ENCODE measurements around the gene ITK. TPM values are rescaled to one million over a fixed set of nuclear protein-coding genes. Genes with fewer than 3 reads are reported as not detected.

ITK gene
- polyA plus RNA-seq, 2 donors, result 0.58 to 0.84 TPM

- 83 to 87% methylated on average over 3 of the region's 3 CpGs for WGBS, 2 donors
These were observed 112.0 kb downstream of the ITK start for GRCh38 chr5:157292599-157292998.

GRCh38 chr5:157294407-157295091 is 113.9 kb downstream of the ITK start:
- H3K27ac ChIP-seq (ENCODE audit: low read depth in 2 of 2, low read length in 1 of 2), result no peak overlapping the region
- no peaks in the 10 kb centered on the region for H3K9me3 ChIP-seq (ENCODE audit: control insufficient read depth in 2 of 2, insufficient read depth in 1 of 2, low read depth in 1 of 2, low read length in 1 of 2)
- 83 to 86% methylated on average over 7 of the region's 7 CpGs for WGBS, 2 donors
- H3K36me3 ChIP-seq (ENCODE audit: control insufficient read depth in 2 of 2, insufficient read depth in 2 of 2, low read length in 1 of 2), result no peaks in the 10 kb centered on the region
- no peaks in the 10 kb centered on the region for H3K27me3 ChIP-seq (ENCODE audit: control insufficient read depth in 1 of 2, insufficient read depth in 2 of 2, low read length in 2 of 2)
- H3K4me1 ChIP-seq (ENCODE audit: control insufficient read depth in 2 of 2, insufficient read depth in 2 of 2, low read length in 1 of 2), result no peaks in the 10 kb centered on the region
- no peak overlapping the region for H3K4me3 ChIP-seq (ENCODE audit: low read depth in 1 of 2, low read length in 2 of 2)

More at GRCh38 chr5:157292599-157292998, 112.0 kb downstream of the ITK start:
- Histone ChIP-seq H3K27ac (ENCODE audit: low read depth in 2 of 2, low read length in 1 of 2) (no peak overlapping the region), H3K4me1 (ENCODE audit: control insufficient read depth in 2 of 2, insufficient read depth in 2 of 2, low read length in 1 of 2) (no peaks in the 10 kb centered on the region), H3K4me3 (ENCODE audit: low read depth in 1 of 2, low read length in 2 of 2) (no peak overlapping the region), H3K36me3 (ENCODE audit: control insufficient read depth in 2 of 2, insufficient read depth in 2 of 2, low read length in 1 of 2) (no peaks in the 10 kb centered on the region), H3K27me3 (ENCODE audit: control insufficient read depth in 1 of 2, insufficient read depth in 2 of 2, low read length in 2 of 2) (no peaks in the 10 kb centered on the region), H3K9me3 (ENCODE audit: control insufficient read depth in 2 of 2, insufficient read depth in 1 of 2, low read depth in 1 of 2, low read length in 1 of 2) (no peaks in the 10 kb centered on the region)

- Histone ChIP-seq H3K4me3 (ENCODE audit: low read depth in 1 of 2, low read length in 2 of 2) (no peak overlapping the region), H3K4me1 (ENCODE audit: control insufficient read depth in 2 of 2, insufficient read depth in 2 of 2, low read length in 1 of 2) (no peaks in the 10 kb centered on the region), H3K27ac (ENCODE audit: low read depth in 2 of 2, low read length in 1 of 2) (no peak overlapping the region), H3K36me3 (ENCODE audit: control insufficient read depth in 2 of 2, insufficient read depth in 2 of 2, low read length in 1 of 2) (no peaks in the 10 kb centered on the region), H3K27me3 (ENCODE audit: control insufficient read depth in 1 of 2, insufficient read depth in 2 of 2, low read length in 2 of 2) (no peaks in the 10 kb centered on the region), H3K9me3 (ENCODE audit: control insufficient read depth in 2 of 2, insufficient read depth in 1 of 2, low read depth in 1 of 2, low read length in 1 of 2) (no peaks in the 10 kb centered on the region)
- WGBS, 2 donors, result 56 to 66% methylated on average over 1 of the region's 1 CpG
These were observed 114.6 kb downstream of the ITK start for GRCh38 chr5:157295247-157295646.

GRCh38 chr5:157300564-157300963 is 119.9 kb downstream of the ITK start:
- no peaks in the 10 kb centered on the region for H3K9me3 ChIP-seq (ENCODE audit: control insufficient read depth in 2 of 2, insufficient read depth in 1 of 2, low read depth in 1 of 2, low read length in 1 of 2)
- no peak overlapping the region for H3K4me3 ChIP-seq (ENCODE audit: low read depth in 1 of 2, low read length in 2 of 2)
- no peak overlapping the region for H3K27ac ChIP-seq (ENCODE audit: low read depth in 2 of 2, low read length in 1 of 2)
- WGBS, 2 donors, result 89 to 93% methylated on average over 10 of the region's 10 CpGs
- no peaks in the 10 kb centered on the region for H3K4me1 ChIP-seq (ENCODE audit: control insufficient read depth in 2 of 2, insufficient read depth in 2 of 2, low read length in 1 of 2)
- H3K27me3 ChIP-seq (ENCODE audit: control insufficient read depth in 1 of 2, insufficient read depth in 2 of 2, low read length in 2 of 2), result no peaks in the 10 kb centered on the region
- H3K36me3 ChIP-seq (ENCODE audit: control insufficient read depth in 2 of 2, insufficient read depth in 2 of 2, low read length in 1 of 2), result no peaks in the 10 kb centered on the region

- Histone ChIP-seq H3K27me3 (ENCODE audit: control insufficient read depth in 1 of 2, insufficient read depth in 2 of 2, low read length in 2 of 2) (no peaks in the 10 kb centered on the region), H3K4me1 (ENCODE audit: control insufficient read depth in 2 of 2, insufficient read depth in 2 of 2, low read length in 1 of 2) (no peaks in the 10 kb centered on the region), H3K36me3 (ENCODE audit: control insufficient read depth in 2 of 2, insufficient read depth in 2 of 2, low read length in 1 of 2) (no peaks in the 10 kb centered on the region), H3K27ac (ENCODE audit: low read depth in 2 of 2, low read length in 1 of 2) (no peak overlapping the region), H3K4me3 (ENCODE audit: low read depth in 1 of 2, low read length in 2 of 2) (no peak overlapping the region), H3K9me3 (ENCODE audit: control insufficient read depth in 2 of 2, insufficient read depth in 1 of 2, low read depth in 1 of 2, low read length in 1 of 2) (no peaks in the 10 kb centered on the region)
These were observed 120.4 kb downstream of the ITK start for GRCh38 chr5:157301066-157301465.

GRCh38 chr5:157303023-157303422 is 122.4 kb downstream of the ITK start:
- H3K27ac ChIP-seq (ENCODE audit: low read depth in 2 of 2, low read length in 1 of 2), result no peak overlapping the region
- H3K4me1 ChIP-seq (ENCODE audit: control insufficient read depth in 2 of 2, insufficient read depth in 2 of 2, low read length in 1 of 2), result no peaks in the 10 kb centered on the region
- no peaks in the 10 kb centered on the region for H3K36me3 ChIP-seq (ENCODE audit: control insufficient read depth in 2 of 2, insufficient read depth in 2 of 2, low read length in 1 of 2)
- H3K9me3 ChIP-seq (ENCODE audit: control insufficient read depth in 2 of 2, insufficient read depth in 1 of 2, low read depth in 1 of 2, low read length in 1 of 2), result no peaks in the 10 kb centered on the region
- no peak overlapping the region for H3K4me3 ChIP-seq (ENCODE audit: low read depth in 1 of 2, low read length in 2 of 2)
- H3K27me3 ChIP-seq (ENCODE audit: control insufficient read depth in 1 of 2, insufficient read depth in 2 of 2, low read length in 2 of 2), result no peaks in the 10 kb centered on the region
- WGBS, 2 donors, result 92 to 95% methylated on average over 5 of the region's 5 CpGs

GRCh38 chr5:157303667-157304327 is 123.2 kb downstream of the ITK start:
- WGBS, 2 donors, result 67 to 71% methylated on average over 8 of the region's 8 CpGs

More at GRCh38 chr5:157303667-157304327, 123.2 kb downstream of the ITK start:
- Histone ChIP-seq H3K4me3 (ENCODE audit: low read depth in 1 of 2, low read length in 2 of 2) (no peak overlapping the region), H3K27me3 (ENCODE audit: control insufficient read depth in 1 of 2, insufficient read depth in 2 of 2, low read length in 2 of 2) (no peaks in the 10 kb centered on the region), H3K4me1 (ENCODE audit: control insufficient read depth in 2 of 2, insufficient read depth in 2 of 2, low read length in 1 of 2) (no peaks in the 10 kb centered on the region), H3K36me3 (ENCODE audit: control insufficient read depth in 2 of 2, insufficient read depth in 2 of 2, low read length in 1 of 2) (no peaks in the 10 kb centered on the region), H3K9me3 (ENCODE audit: control insufficient read depth in 2 of 2, insufficient read depth in 1 of 2, low read depth in 1 of 2, low read length in 1 of 2) (no peaks in the 10 kb centered on the region), H3K27ac (ENCODE audit: low read depth in 2 of 2, low read length in 1 of 2) (no peak overlapping the region)

Other genes starting within 250 kb of the ITK start
- under 1 TPM in 1 of 2 donors, not detected in 1; 0.04 TPM for gene TIMD4, start 217.6 kb upstream of the ITK start, polyA plus RNA-seq
- not detected for gene HAVCR1, start 121.7 kb upstream of the ITK start, polyA plus RNA-seq
- gene HAVCR2, start 71.8 kb upstream of the ITK start, polyA plus RNA-seq, result under 1 TPM; 0.47 to 0.91 TPM
- 1 to 10 TPM; 7.4 to 8.2 TPM for gene MED7, start 38.0 kb upstream of the ITK start, polyA plus RNA-seq
- gene GARIN3, start 14.6 kb upstream of the ITK start, polyA plus RNA-seq, result not detected
- gene CYFIP2, start 85.3 kb downstream of the ITK start, polyA plus RNA-seq, result 1 to 10 TPM; 2.0 to 3.3 TPM

Measured in esophagus (tissue), 2 donors.